ENCODE measurements around the gene ATG7.

The ATG7 gene

GRCh38 chr3:11420066-11420465 is 147.9 kb downstream of the ATG7 start (continued):
- TF ChIP-seq ZNF565 (CRISPR knock-in tag; conservative IDR thresholded peaks at IDR 0.05; ENCODE audit: low read depth): no peak
- TF ChIP-seq POU6F1 (CRISPR knock-in tag; IDR thresholded peaks at IDR 0.05; ENCODE audit: borderline replicate concordance, low read depth): no peak
- TF ChIP-seq OSR1 (CRISPR knock-in tag; IDR thresholded peaks at IDR 0.05): no peak
- no peak for TF ChIP-seq CSDC2 (CRISPR knock-in tag; IDR thresholded peaks at IDR 0.05)

- no peak for TF ChIP-seq CSDC2 (CRISPR knock-in tag; IDR thresholded peaks at IDR 0.05)
- TF ChIP-seq TOX (CRISPR knock-in tag; IDR thresholded peaks at IDR 0.05; ENCODE audit: borderline replicate concordance): no peak
- no peak for TF ChIP-seq CSRNP3 (CRISPR knock-in tag; IDR thresholded peaks at IDR 0.05)
- no peak for TF ChIP-seq ZNF8 (CRISPR knock-in tag; IDR thresholded peaks at IDR 0.05)
- no peak for TF ChIP-seq TCF4 (CRISPR knock-in tag; IDR thresholded peaks at IDR 0.05; ENCODE audit: borderline replicate concordance)
- no peak for TF ChIP-seq TSHZ2 (CRISPR knock-in tag; IDR thresholded peaks at IDR 0.05)
- no peak for TF ChIP-seq ZNF565 (CRISPR knock-in tag; conservative IDR thresholded peaks at IDR 0.05; ENCODE audit: low read depth)
- TF ChIP-seq PPARA (CRISPR knock-in tag; IDR thresholded peaks at IDR 0.05; ENCODE audit: borderline replicate concordance): no peak
- no peak for TF ChIP-seq ISL1 (CRISPR knock-in tag; IDR thresholded peaks at IDR 0.05)
- no peak for ATAC-seq
Observed at GRCh38 chr3:11422291-11422690, 150.1 kb downstream of the ATG7 start.

GRCh38 chr3:11423868-11424267 is 151.7 kb downstream of the ATG7 start:
- TF ChIP-seq ISL1 (CRISPR knock-in tag; IDR thresholded peaks at IDR 0.05) (no peak), PPARA (CRISPR knock-in tag; IDR thresholded peaks at IDR 0.05; ENCODE audit: borderline replicate concordance) (no peak), ZFP30 (CRISPR knock-in tag; IDR thresholded peaks at IDR 0.05) (no peak), CREB5 (CRISPR knock-in tag; IDR thresholded peaks at IDR 0.05; ENCODE audit: low read depth) (no peak), CSDC2 (CRISPR knock-in tag; IDR thresholded peaks at IDR 0.05) (no peak), TCF4 (CRISPR knock-in tag; IDR thresholded peaks at IDR 0.05; ENCODE audit: borderline replicate concordance) (no peak), ZNF565 (CRISPR knock-in tag; conservative IDR thresholded peaks at IDR 0.05; ENCODE audit: low read depth) (no peak), ZNF70 (CRISPR knock-in tag; IDR thresholded peaks at IDR 0.05) (no peak), RARB (CRISPR knock-in tag; IDR thresholded peaks at IDR 0.05) (no peak), TSHZ2 (CRISPR knock-in tag; IDR thresholded peaks at IDR 0.05) (no peak), TOX (CRISPR knock-in tag; IDR thresholded peaks at IDR 0.05; ENCODE audit: borderline replicate concordance) (no peak), GLIS3 (CRISPR knock-in tag; IDR thresholded peaks at IDR 0.05) (no peak), OSR1 (CRISPR knock-in tag; IDR thresholded peaks at IDR 0.05) (no peak), ZNF8 (CRISPR knock-in tag; IDR thresholded peaks at IDR 0.05) (no peak), SNAI2 (CRISPR knock-in tag; IDR thresholded peaks at IDR 0.05) (no peak)
- ATAC-seq: no peak

- ATAC-seq: no peak
- TF ChIP-seq TCF4 (CRISPR knock-in tag; IDR thresholded peaks at IDR 0.05; ENCODE audit: borderline replicate concordance) (no peak), ISL1 (CRISPR knock-in tag; IDR thresholded peaks at IDR 0.05) (no peak), TSHZ2 (CRISPR knock-in tag; IDR thresholded peaks at IDR 0.05) (no peak), SNAI2 (CRISPR knock-in tag; IDR thresholded peaks at IDR 0.05) (no peak), ZFP3 (CRISPR knock-in tag; IDR thresholded peaks at IDR 0.05) (no peak), ZC3H10 (CRISPR knock-in tag; IDR thresholded peaks at IDR 0.05) (no peak), ZNF8 (CRISPR knock-in tag; IDR thresholded peaks at IDR 0.05) (no peak), CSDC2 (CRISPR knock-in tag; IDR thresholded peaks at IDR 0.05) (no peak), ZNF565 (CRISPR knock-in tag; conservative IDR thresholded peaks at IDR 0.05; ENCODE audit: low read depth) (no peak), TOX (CRISPR knock-in tag; IDR thresholded peaks at IDR 0.05; ENCODE audit: borderline replicate concordance) (no peak), ZFP30 (CRISPR knock-in tag; IDR thresholded peaks at IDR 0.05) (no peak), ZNF70 (CRISPR knock-in tag; IDR thresholded peaks at IDR 0.05) (no peak)
Observed at GRCh38 chr3:11424277-11424676, 152.1 kb downstream of the ATG7 start.
